Frontal cortex (tissue), 4 donors: ENCODE data around the gene ZNF575. TPM values are rescaled to one million over a fixed set of nuclear protein-coding genes. Genes with fewer than 3 reads are reported as not detected.

Experiments
- DNase-seq, 2 donors: peaks; one replicate each; pipeline ENCODE4 v3.0.0; 2012; ENCODE audit warnings: low spot score in 2 of 2
- FAIRE-seq: peaks from 2 replicates; lab custom pipeline; 2012; peaks lifted over from hg19 to GRCh38; lab: Jason Lieb, UNC
- total RNA-seq: library from RNA; depleted of rRNA; stranded (reverse); fragments of >200 nt; gene quantifications from one replicate; pipeline ENCODE4 v1.2.3, GENCODE V29; 2014
- donor health status: control.
- donor health status: control.
- donor health status: control.

Gene ZNF575
- total RNA-seq: 0.82 TPM

- DNase-seq (peak; percentile 81 to 93), FAIRE-seq (no peak)
Observed at GRCh38 chr19:43532962-43533545, at the start of gene ZNF575. Gene ZNF575, plus strand, starts transcription at chr19:43533188. Its CDS starts 1,235 bp downstream, at chr19:43534423.

GRCh38 chr19:43483281-43483680 lies 49.7 kb upstream of the ZNF575 start:
- FAIRE-seq (no peak), DNase-seq (no peak)

- DNase-seq: no peak
- FAIRE-seq: no peak
Observed at GRCh38 chr19:43485951-43486350, 47.0 kb upstream of the ZNF575 start.

GRCh38 chr19:43486412-43486811 lies 46.6 kb upstream of the ZNF575 start:
- FAIRE-seq (no peak), DNase-seq (no peak)

GRCh38 chr19:43488179-43488578 lies 44.8 kb upstream of the ZNF575 start:
- FAIRE-seq: no peak

GRCh38 chr19:43489310-43489709 lies 43.7 kb upstream of the ZNF575 start:
- no peak for FAIRE-seq
- DNase-seq: no peak

More at GRCh38 chr19:43488179-43488578, 44.8 kb upstream of the ZNF575 start:
- no peak for DNase-seq

- FAIRE-seq: no peak
- DNase-seq: no peak
Observed at GRCh38 chr19:43489979-43490599, 42.9 kb upstream of the ZNF575 start.

GRCh38 chr19:43490759-43491158 lies 42.2 kb upstream of the ZNF575 start:
- DNase-seq: no peak
- FAIRE-seq: no peak

GRCh38 chr19:43495082-43495481 lies 37.9 kb upstream of the ZNF575 start:
- FAIRE-seq (no peak), DNase-seq (no peak)

- DNase-seq (no peak), FAIRE-seq (no peak)
Observed at GRCh38 chr19:43496960-43497359, 36.0 kb upstream of the ZNF575 start.

GRCh38 chr19:43498233-43498842 lies 34.6 kb upstream of the ZNF575 start:
- FAIRE-seq (no peak), DNase-seq (no peak)

- no peak for DNase-seq
- no peak for FAIRE-seq
Observed at GRCh38 chr19:43499042-43499441, 33.9 kb upstream of the ZNF575 start.

GRCh38 chr19:43501661-43502418 lies 31.1 kb upstream of the ZNF575 start:
- DNase-seq (no peak), FAIRE-seq (no peak)

- FAIRE-seq (no peak), DNase-seq (no peak)
Observed at GRCh38 chr19:43502419-43502976, 30.5 kb upstream of the ZNF575 start.

- no peak for FAIRE-seq
- DNase-seq: peak; percentile 95 to 99
Observed at GRCh38 chr19:43503501-43504425, 29.2 kb upstream of the ZNF575 start.

GRCh38 chr19:43504426-43505185 lies 28.4 kb upstream of the ZNF575 start, which contains the start of gene PHLDB3:
Gene PHLDB3, minus strand, starts transcription at chr19:43504746. Its CDS starts 628 bp downstream, at chr19:43504118.
- no peak for FAIRE-seq
- peak in 1 of 2 donors; percentile 42 for DNase-seq

GRCh38 chr19:43505186-43505456 lies 27.9 kb upstream of the ZNF575 start:
- DNase-seq (no peak), FAIRE-seq (no peak)

- DNase-seq (no peak), FAIRE-seq (no peak)
Observed at GRCh38 chr19:43505941-43506340, 27.0 kb upstream of the ZNF575 start.

- DNase-seq (no peak), FAIRE-seq (no peak)
Observed at GRCh38 chr19:43506629-43507028, 26.4 kb upstream of the ZNF575 start.
